ENCODE data around the gene CRIM1.

- TF ChIP-seq POLR2AphosphoS5 (IDR thresholded peaks at IDR 0.05; ENCODE audit: insufficient read depth in 1 of 2, low read depth in 1 of 2) (no peak), CTCF (IDR thresholded peaks at IDR 0.05) (no peak)
Observed at GRCh38 chr2:36562240-36562639, 206.7 kb downstream of the CRIM1 start.

All from vagina (tissue), 2 donors.